H9 (cell line): Measurements from ENCODE around the gene PPP1R18. TPM values are rescaled to one million over a fixed set of nuclear protein-coding genes. Genes with fewer than 3 reads are reported as not detected.

Source experiments
- DNase-seq: peaks from one replicate; pipeline ENCODE4 v3.0.0-alpha.2; 2017
- H2AFZ ChIP-seq: one replicate; pipeline ENCODE4 v1.6.1; 2013; ENCODE audit warnings: mild to moderate bottlenecking, low read length, control low read depth, moderate library complexity
- H2AK5ac ChIP-seq: 2 replicates; pipeline ENCODE4 v1.6.1; 2013; ENCODE audit warnings: low read length, control low read depth, mixed read lengths; ENCODE audit not compliant: insufficient read length
- H2BK120ac ChIP-seq: one replicate; pipeline ENCODE4 v1.6.1; 2013; ENCODE audit warnings: low read depth, mild to moderate bottlenecking, low read length, control low read depth, inconsistent platforms; ENCODE audit not compliant: poor library complexity, severe bottlenecking
- H2BK12ac ChIP-seq: 2 replicates; pipeline ENCODE4 v1.6.1; 2013; ENCODE audit warnings: low read length, control low read depth, mixed read lengths, low read depth; ENCODE audit not compliant: insufficient read length
- H2BK15ac ChIP-seq: 2 replicates; pipeline ENCODE4 v1.6.1; 2013; ENCODE audit warnings: low read depth, low read length, control low read depth
- H2BK20ac ChIP-seq: one replicate; pipeline ENCODE4 v1.6.1; 2013; ENCODE audit warnings: low read depth, mild to moderate bottlenecking, low read length, control low read depth, inconsistent platforms; ENCODE audit not compliant: poor library complexity, severe bottlenecking
- H2BK5ac ChIP-seq: 2 replicates; pipeline ENCODE4 v1.6.1; 2013; ENCODE audit warnings: low read length, control low read depth, mixed read lengths; ENCODE audit not compliant: insufficient read length
- H3K14ac ChIP-seq: 2 replicates; pipeline ENCODE4 v1.6.1; 2013; ENCODE audit warnings: low read length, control low read depth; ENCODE audit not compliant: insufficient read depth
- H3K18ac ChIP-seq: 2 replicates; pipeline ENCODE4 v1.6.1; 2013; ENCODE audit warnings: low read depth, mild to moderate bottlenecking, mixed read lengths, low read length, control low read depth; ENCODE audit not compliant: insufficient read length
- H3K23ac ChIP-seq: 2 replicates; pipeline ENCODE4 v1.6.1; 2013; ENCODE audit warnings: low read length, control low read depth, mixed read lengths, low read depth; ENCODE audit not compliant: insufficient read length
- H3K23me2 ChIP-seq: 2 replicates; pipeline ENCODE4 v1.6.1; 2013; ENCODE audit warnings: low read depth, mild to moderate bottlenecking, mixed read lengths, low read length, control low read depth; ENCODE audit not compliant: insufficient read length, poor library complexity, severe bottlenecking
- H3K27ac ChIP-seq: 2 replicates; pipeline ENCODE4 v1.5.1; 2013; ENCODE audit warnings: low read length, control low read depth, mixed read lengths, low read depth; ENCODE audit not compliant: insufficient read length
- H3K27me3 ChIP-seq: 2 replicates; pipeline ENCODE4 v1.6.1; 2013; ENCODE audit warnings: low read length, control low read depth, inconsistent platforms; ENCODE audit not compliant: insufficient read depth
- H3K4ac ChIP-seq: 2 replicates; pipeline ENCODE4 v1.6.1; 2013; ENCODE audit warnings: low read depth, mild to moderate bottlenecking, control low read depth, inconsistent platforms, low read length, moderate library complexity
- H3K4me1 ChIP-seq: 2 replicates; pipeline ENCODE4 v1.6.1; 2013; ENCODE audit warnings: low read length, control low read depth, inconsistent platforms; ENCODE audit not compliant: insufficient read depth
- H3K4me2 ChIP-seq: 2 replicates; pipeline ENCODE4 v1.6.1; 2013; ENCODE audit warnings: low read length, control low read depth, mixed read lengths; ENCODE audit not compliant: insufficient read length, insufficient read depth
- H3K56ac ChIP-seq: 2 replicates; pipeline ENCODE4 v1.6.1; 2013; ENCODE audit warnings: low read depth, mild to moderate bottlenecking, mixed read lengths, low read length, control low read depth; ENCODE audit not compliant: insufficient read length
- H3K79me1 ChIP-seq: 2 replicates; pipeline ENCODE4 v1.6.1; 2013; ENCODE audit warnings: low read depth, mild to moderate bottlenecking, moderate library complexity, low read length, control low read depth, inconsistent platforms; ENCODE audit not compliant: insufficient read depth, poor library complexity, severe bottlenecking
- H3K79me2 ChIP-seq: 2 replicates; pipeline ENCODE4 v1.6.1; 2013; ENCODE audit warnings: low read length, control low read depth, inconsistent platforms; ENCODE audit not compliant: insufficient read depth
- H3K9ac ChIP-seq: 2 replicates; pipeline ENCODE4 v1.6.1; 2013; ENCODE audit warnings: low read length, control low read depth, mixed read lengths; ENCODE audit not compliant: insufficient read length; ENCODE audit errors: extremely low read depth
- H3K9me3 ChIP-seq: one replicate; pipeline ENCODE4 v1.6.1; 2013; ENCODE audit warnings: low read depth, low read length, inconsistent platforms; ENCODE audit not compliant: control insufficient read depth
- H3T11ph ChIP-seq: one replicate; pipeline ENCODE4 v1.6.1; 2013; ENCODE audit warnings: mild to moderate bottlenecking, low read length, control low read depth, inconsistent platforms
- H4K20me1 ChIP-seq: one replicate; pipeline ENCODE4 v1.6.1; 2013; ENCODE audit not compliant: control insufficient read depth, insufficient read length, insufficient read depth
- H4K5ac ChIP-seq: 2 replicates; pipeline ENCODE4 v1.6.1; 2013; ENCODE audit warnings: low read depth, mild to moderate bottlenecking, mixed read lengths, low read length, control low read depth; ENCODE audit not compliant: insufficient read length
- H4K8ac ChIP-seq: replicated peaks from 2 replicates; pipeline ENCODE4 v1.6.1; 2013; ENCODE audit warnings: low read length, control low read depth, mixed read lengths, low read depth; ENCODE audit not compliant: insufficient read length
- H4K91ac ChIP-seq: 2 replicates; pipeline ENCODE4 v1.6.1; 2013; ENCODE audit warnings: low read depth, mild to moderate bottlenecking, moderate library complexity, mixed read lengths, low read length, control low read depth; ENCODE audit not compliant: insufficient read length
- H3K27ac Mint-ChIP-seq, 3 experiments: 2 replicates in 2 of 3; 3 replicates in 1 of 3; pipeline ENCODE4 v1.8.0; 2020 to 2021; ENCODE audit warnings: mixed read lengths in 3 of 3, mild to moderate bottlenecking in 1 of 3, moderate library complexity in 1 of 3
- H3K27me3 Mint-ChIP-seq: 2 replicates; pipeline ENCODE4 v1.8.0; 2021; ENCODE audit warnings: low read depth, mild to moderate bottlenecking, moderate library complexity, mixed read lengths
- H3K36me3 Mint-ChIP-seq, 3 experiments: 2 replicates in 2 of 3; 3 replicates in 1 of 3; pipeline ENCODE4 v1.8.0; 2020 to 2021; ENCODE audit warnings: low read depth in 3 of 3, mixed read lengths in 3 of 3; ENCODE audit not compliant: insufficient read depth in 1 of 3
- H3K4me1 Mint-ChIP-seq, 2 experiments: 2 replicates each; pipeline ENCODE4 v1.8.0; 2020; ENCODE audit warnings: mixed read lengths in 2 of 2
- H3K4me3 Mint-ChIP-seq, 2 experiments: 2 replicates in 1 of 2; 3 replicates in 1 of 2; pipeline ENCODE4 v1.8.0; 2020 to 2021; ENCODE audit warnings: mild to moderate bottlenecking in 2 of 2, mixed read lengths in 2 of 2, moderate library complexity in 1 of 2
- H3K9me3 Mint-ChIP-seq, 2 experiments: 2 replicates in 1 of 2; 3 replicates in 1 of 2; pipeline ENCODE4 v1.8.0; 2020; ENCODE audit warnings: mild to moderate bottlenecking in 2 of 2, mixed read lengths in 2 of 2, moderate library complexity in 1 of 2
- CTCF ChIP-seq: fragments of 200-600 bp; sonication (generic); conservative IDR thresholded peaks from 3 replicates; pipeline ENCODE4 v1.8.0; 2021; ENCODE audit warnings: antibody characterized with exemption, mild to moderate bottlenecking
- WGBS: extraction: QIAGEN DNeasy Blood & Tissue Kit; methylation state at CpG from one replicate; pipeline ENCODE4 v1.1.7; 2013; ENCODE audit warnings: missing lambda C conversion rate, low lambda C conversion rate, mixed read lengths; ENCODE audit not compliant: insufficient read length; ENCODE audit errors: extremely low coverage; 5-methylcytosine and 5-hydroxymethylcytosine counted together
- total RNA-seq: library from RNA; stranded (reverse); gene quantifications from 2 replicates; pipeline ENCODE4 v1.2.1, GENCODE V29; 2021

Gene PPP1R18
- total RNA-seq, 1 experiment from 2014 or later: 28.0 TPM

- Histone ChIP-seq H3K9me3 (no peaks in the 10 kb centered on the region), H3K27me3 (no peaks in the 10 kb centered on the region), H3K9ac (no peak overlapping the region), H4K20me1 (no peaks in the 10 kb centered on the region), H3K79me1 (no peaks in the 10 kb centered on the region), H3K23me2 (peaks cover 5% of the 10 kb centered on the region), H3K27ac (no peak overlapping the region), H4K8ac (no peak overlapping the region), H4K91ac (no peak overlapping the region), H3K18ac (no peak overlapping the region), H3K14ac (no peak overlapping the region), H2BK12ac (no peak overlapping the region), H2AK5ac (no peak overlapping the region), H3K79me2 (no peaks in the 10 kb centered on the region), H3K4ac (no peak overlapping the region), H2BK20ac (no peak overlapping the region), H2BK15ac (no peak overlapping the region), H3K4me2 (no peak overlapping the region), H3T11ph (no peak overlapping the region), H3K56ac (no peak overlapping the region), H4K5ac (no peak overlapping the region), H2BK120ac (no peak overlapping the region), H2AFZ (no peak overlapping the region), H3K23ac (no peak overlapping the region), H2BK5ac (no peak overlapping the region), H3K4me1 (no peaks in the 10 kb centered on the region)
- H3K36me3 Mint-ChIP-seq: peaks cover 56 to 79% (median 77%) of the 10 kb centered on the region in 3 experiments; a peak in 6 of 7 replicates
- no peaks in the 10 kb centered on the region for H3K27me3 Mint-ChIP-seq
- peaks cover 17% of the 10 kb centered on the region in 2 experiments for H3K4me1 Mint-ChIP-seq
- no peak for TF ChIP-seq CTCF
- H3K4me3 Mint-ChIP-seq: no peak overlapping the region
- H3K27ac Mint-ChIP-seq: no peak overlapping the region
- no peak for DNase-seq
- WGBS: no CpG with 5 or more reads among the region's 1 CpG
- no peaks in the 10 kb centered on the region for H3K9me3 Mint-ChIP-seq
Observed at GRCh38 chr6:30711758-30712380, 25.4 kb upstream of the PPP1R18 start.
